Measurements from ENCODE around the gene TTLL11.

TTLL11 gene

GRCh38 chr9:121774715-121775613 is 318.1 kb downstream of the TTLL11 start:
- H3K27me3 ChIP-seq (replicated peaks in 2 of 5; ENCODE audit: control insufficient read depth in 4 of 5, insufficient read depth in 5 of 5, low read length in 4 of 5): no peaks in the 10 kb centered on the region
- no peaks in the 10 kb centered on the region for H3K36me3 ChIP-seq (ENCODE audit: control insufficient read depth in 4 of 4, insufficient read depth in 4 of 4, low read length in 3 of 4)
- DNase-seq: no peak
- H3K27ac ChIP-seq (ENCODE audit: insufficient read depth in 1 of 2, low read depth in 1 of 2, low read length in 2 of 2, poor library complexity in 1 of 2, severe bottlenecking in 2 of 2): no peak overlapping the region
- no peaks in the 10 kb centered on the region for H3K4me1 ChIP-seq (ENCODE audit: control extremely low read depth in 1 of 4, control insufficient read depth in 4 of 4, insufficient read depth in 4 of 4, low read length in 3 of 4)
- POLR2A ChIA-PET: no interaction called here
- CTCF ChIA-PET: interaction anchor here (1.7 kb wide), 1 partner anchor 10 kb away, joined by 4 read pairs; no protein-coding TSS in a partner anchor
- 93% methylated on average over 24 of the region's 26 CpGs for WGBS (ENCODE audit: insufficient coverage)
- peaks cover 0 to 5% (median 0%) of the 10 kb centered on the region in 5 experiments for H3K9me3 ChIP-seq (ENCODE audit: control extremely low read depth in 1 of 5, control insufficient read depth in 4 of 5, insufficient read depth in 2 of 5, low read depth in 1 of 5, low read length in 4 of 5)
- H3K4me3 ChIP-seq (ENCODE audit: control insufficient read depth in 1 of 7, extremely low read depth in 1 of 7, insufficient read depth in 4 of 7, low read depth in 2 of 7, low read length in 6 of 7): no peak overlapping the region

GRCh38 chr9:121773954-121774714 is 319.0 kb downstream of the TTLL11 start:
- Histone ChIP-seq H3K36me3 (ENCODE audit: control insufficient read depth in 4 of 4, insufficient read depth in 4 of 4, low read length in 3 of 4) (no peaks in the 10 kb centered on the region), H3K27ac (ENCODE audit: insufficient read depth in 1 of 2, low read depth in 1 of 2, low read length in 2 of 2, poor library complexity in 1 of 2, severe bottlenecking in 2 of 2) (no peak overlapping the region), H3K4me3 (ENCODE audit: control insufficient read depth in 1 of 7, extremely low read depth in 1 of 7, insufficient read depth in 4 of 7, low read depth in 2 of 7, low read length in 6 of 7) (no peak overlapping the region), H3K4me1 (ENCODE audit: control extremely low read depth in 1 of 4, control insufficient read depth in 4 of 4, insufficient read depth in 4 of 4, low read length in 3 of 4) (no peaks in the 10 kb centered on the region), H3K27me3 (replicated peaks in 2 of 5; ENCODE audit: control insufficient read depth in 4 of 5, insufficient read depth in 5 of 5, low read length in 4 of 5) (no peaks in the 10 kb centered on the region), H3K9me3 (ENCODE audit: control extremely low read depth in 1 of 5, control insufficient read depth in 4 of 5, insufficient read depth in 2 of 5, low read depth in 1 of 5, low read length in 4 of 5) (peaks cover 0 to 5% (median 0%) of the 10 kb centered on the region in 5 experiments)
- WGBS (ENCODE audit: insufficient coverage): 94% methylated on average over 16 of the region's 19 CpGs
- CTCF ChIA-PET: no interaction called here
- POLR2A ChIA-PET: no interaction called here
- no peak for DNase-seq

- H3K27ac ChIP-seq (ENCODE audit: insufficient read depth in 1 of 2, low read depth in 1 of 2, low read length in 2 of 2, poor library complexity in 1 of 2, severe bottlenecking in 2 of 2): no peak overlapping the region
- no peaks in the 10 kb centered on the region for H3K27me3 ChIP-seq (replicated peaks in 2 of 5; ENCODE audit: control insufficient read depth in 4 of 5, insufficient read depth in 5 of 5, low read length in 4 of 5)
- POLR2A ChIA-PET: no interaction called here
- H3K36me3 ChIP-seq (ENCODE audit: control insufficient read depth in 4 of 4, insufficient read depth in 4 of 4, low read length in 3 of 4): no peaks in the 10 kb centered on the region
- peaks cover 0 to 5% (median 0%) of the 10 kb centered on the region in 5 experiments for H3K9me3 ChIP-seq (ENCODE audit: control extremely low read depth in 1 of 5, control insufficient read depth in 4 of 5, insufficient read depth in 2 of 5, low read depth in 1 of 5, low read length in 4 of 5)
- DNase-seq: no peak
- CTCF ChIA-PET: interaction anchor here (0.6 kb wide), 1 partner anchor 27 kb away, joined by 3 read pairs; no protein-coding TSS in a partner anchor
- no peak overlapping the region for H3K4me3 ChIP-seq (ENCODE audit: control insufficient read depth in 1 of 7, extremely low read depth in 1 of 7, insufficient read depth in 4 of 7, low read depth in 2 of 7, low read length in 6 of 7)
- no peaks in the 10 kb centered on the region for H3K4me1 ChIP-seq (ENCODE audit: control extremely low read depth in 1 of 4, control insufficient read depth in 4 of 4, insufficient read depth in 4 of 4, low read length in 3 of 4)
- WGBS (ENCODE audit: insufficient coverage): 96% methylated on average over 10 of the region's 18 CpGs
Measured at GRCh38 chr9:121773286-121773953, 319.7 kb downstream of the TTLL11 start.

- Histone ChIP-seq H3K4me1 (ENCODE audit: control extremely low read depth in 1 of 4, control insufficient read depth in 4 of 4, insufficient read depth in 4 of 4, low read length in 3 of 4) (no peaks in the 10 kb centered on the region), H3K36me3 (ENCODE audit: control insufficient read depth in 4 of 4, insufficient read depth in 4 of 4, low read length in 3 of 4) (no peaks in the 10 kb centered on the region), H3K27ac (ENCODE audit: insufficient read depth in 1 of 2, low read depth in 1 of 2, low read length in 2 of 2, poor library complexity in 1 of 2, severe bottlenecking in 2 of 2) (no peak overlapping the region), H3K9me3 (ENCODE audit: control extremely low read depth in 1 of 5, control insufficient read depth in 4 of 5, insufficient read depth in 2 of 5, low read depth in 1 of 5, low read length in 4 of 5) (no peaks in the 10 kb centered on the region), H3K4me3 (ENCODE audit: control insufficient read depth in 1 of 7, extremely low read depth in 1 of 7, insufficient read depth in 4 of 7, low read depth in 2 of 7, low read length in 6 of 7) (no peak overlapping the region), H3K27me3 (replicated peaks in 2 of 5; ENCODE audit: control insufficient read depth in 4 of 5, insufficient read depth in 5 of 5, low read length in 4 of 5) (no peaks in the 10 kb centered on the region)
- CTCF ChIA-PET: interaction anchor here (0.6 kb wide), 1 partner anchor 26 kb away, joined by 3 read pairs; no protein-coding TSS in a partner anchor
- whole genome bisulfite sequencing (ENCODE audit: insufficient coverage): 96% methylated on average over 42 of the region's 45 CpGs
- peak in 1 of 3 donors; percentile 9 for DNase-seq
- POLR2A ChIA-PET: no interaction called here
Measured at GRCh38 chr9:121772600-121773285, 320.4 kb downstream of the TTLL11 start.

All from common myeloid progenitor, CD34-positive (primary cell).